ENCODE data around the gene TMEM132E. TPM values are rescaled to one million over a fixed set of nuclear protein-coding genes. Genes with fewer than 3 reads are reported as not detected.

The TMEM132E gene
- total RNA-seq, 1 donor = not detected

DNA sequence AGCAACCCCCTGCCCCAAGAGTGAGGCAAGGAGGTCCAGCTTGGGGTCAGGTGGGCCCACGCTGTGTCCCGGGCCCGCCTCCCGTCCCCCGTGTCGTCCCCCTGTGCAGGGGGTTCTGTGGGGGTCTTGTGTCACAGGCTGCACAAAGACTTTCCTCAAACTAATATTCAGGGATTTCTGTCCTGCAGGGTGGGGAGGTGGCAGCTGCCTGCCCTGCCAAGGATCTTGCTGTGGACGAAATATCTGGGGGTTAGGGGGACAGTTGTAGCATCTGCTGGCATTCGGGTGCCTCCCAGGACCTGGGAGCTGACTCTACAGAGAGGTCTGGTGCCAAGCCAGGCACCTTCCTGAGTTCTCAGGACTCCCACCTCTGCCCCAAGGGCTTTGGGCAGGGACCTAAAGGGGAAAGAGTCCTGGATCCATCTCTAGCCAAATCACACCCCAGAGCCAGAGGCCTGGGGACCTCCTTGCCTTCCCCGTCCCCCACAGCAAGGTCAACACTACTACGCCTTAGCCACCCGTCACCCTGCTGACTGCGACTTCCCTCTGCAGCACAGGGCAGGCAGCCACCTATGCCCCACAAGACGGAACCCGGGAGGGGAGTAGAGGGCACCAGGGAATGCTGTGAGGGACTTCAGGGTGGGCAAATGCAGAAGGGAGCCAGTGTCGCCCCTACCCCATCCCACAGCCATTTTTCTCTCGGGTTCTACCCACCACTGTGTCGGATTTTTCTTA, 59.3 kb downstream of the TMEM132E start:
- Histone ChIP-seq H3K27ac (ENCODE audit: low read depth, low read length) (no peak overlapping the region), H4K20me1 (ENCODE audit: insufficient read depth, low read length) (no peaks in the 10 kb centered on the region), H3K9me3 (ENCODE audit: low read depth, low read length) (no peaks in the 10 kb centered on the region), H3K36me3 (ENCODE audit: insufficient read depth, low read length) (no peaks in the 10 kb centered on the region), H3K79me2 (ENCODE audit: insufficient read depth, low read length) (no peaks in the 10 kb centered on the region), H3K4me3 (ENCODE audit: insufficient read depth, low read length) (no peak overlapping the region), H3K4me2 (ENCODE audit: insufficient read depth, low read length) (no peak overlapping the region), H3K4me1 (ENCODE audit: insufficient read depth, low read length) (no peaks in the 10 kb centered on the region), H2AFZ (ENCODE audit: low read length) (no peak overlapping the region), H3K27me3 (ENCODE audit: insufficient read depth, low read length) (no peaks in the 10 kb centered on the region)
- TF ChIP-seq, protein P1, sequence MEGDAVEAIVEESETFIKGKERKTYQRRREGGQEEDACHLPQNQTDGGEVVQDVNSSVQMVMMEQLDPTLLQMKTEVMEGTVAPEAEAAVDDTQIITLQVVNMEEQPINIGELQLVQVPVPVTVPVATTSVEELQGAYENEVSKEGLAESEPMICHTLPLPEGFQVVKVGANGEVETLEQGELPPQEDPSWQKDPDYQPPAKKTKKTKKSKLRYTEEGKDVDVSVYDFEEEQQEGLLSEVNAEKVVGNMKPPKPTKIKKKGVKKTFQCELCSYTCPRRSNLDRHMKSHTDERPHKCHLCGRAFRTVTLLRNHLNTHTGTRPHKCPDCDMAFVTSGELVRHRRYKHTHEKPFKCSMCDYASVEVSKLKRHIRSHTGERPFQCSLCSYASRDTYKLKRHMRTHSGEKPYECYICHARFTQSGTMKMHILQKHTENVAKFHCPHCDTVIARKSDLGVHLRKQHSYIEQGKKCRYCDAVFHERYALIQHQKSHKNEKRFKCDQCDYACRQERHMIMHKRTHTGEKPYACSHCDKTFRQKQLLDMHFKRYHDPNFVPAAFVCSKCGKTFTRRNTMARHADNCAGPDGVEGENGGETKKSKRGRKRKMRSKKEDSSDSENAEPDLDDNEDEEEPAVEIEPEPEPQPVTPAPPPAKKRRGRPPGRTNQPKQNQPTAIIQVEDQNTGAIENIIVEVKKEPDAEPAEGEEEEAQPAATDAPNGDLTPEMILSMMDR (IDR thresholded peaks at IDR 0.05; ENCODE audit: extremely low read depth, low read depth, low read length) = no peak
- DNase-seq (ENCODE audit: insufficient read length, low spot score, missing footprints) = no peak

DNA sequence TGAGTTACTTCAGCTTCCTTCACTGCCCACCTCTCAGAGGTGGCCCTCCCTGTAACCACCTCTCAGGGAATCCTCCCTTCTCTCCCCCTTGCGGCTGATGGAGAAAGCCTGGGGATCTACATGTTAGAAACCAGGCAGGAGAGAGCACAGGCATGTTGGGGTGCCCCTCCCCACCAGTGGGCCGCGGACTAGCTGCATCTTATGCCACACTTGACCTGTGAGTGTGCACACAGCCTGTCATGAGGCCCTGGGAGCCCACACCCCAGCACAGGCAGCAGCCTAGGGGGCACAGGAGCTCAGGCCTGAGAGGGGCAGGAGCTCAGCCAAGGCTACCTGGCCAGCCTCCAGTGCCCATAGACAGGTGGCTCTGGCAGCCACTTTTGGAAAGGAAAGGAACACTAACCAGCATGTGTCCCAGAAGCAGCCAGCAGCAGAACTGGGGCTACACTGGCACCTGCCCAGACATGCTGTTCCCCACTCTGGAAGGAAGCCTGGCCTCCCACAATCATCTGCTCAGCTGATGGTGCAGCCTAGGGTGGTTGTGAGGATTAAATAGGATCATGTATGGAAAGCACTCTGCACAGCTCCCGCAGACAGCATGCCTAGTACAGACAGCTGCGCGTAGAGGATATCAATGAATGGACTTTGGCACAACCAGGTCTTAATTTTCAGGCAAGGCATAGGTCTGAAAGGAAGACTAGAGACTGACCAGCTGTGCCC, 60.5 kb downstream of the TMEM132E start:
- DNase-seq (ENCODE audit: insufficient read length, low spot score, missing footprints) = no peak

DNA sequence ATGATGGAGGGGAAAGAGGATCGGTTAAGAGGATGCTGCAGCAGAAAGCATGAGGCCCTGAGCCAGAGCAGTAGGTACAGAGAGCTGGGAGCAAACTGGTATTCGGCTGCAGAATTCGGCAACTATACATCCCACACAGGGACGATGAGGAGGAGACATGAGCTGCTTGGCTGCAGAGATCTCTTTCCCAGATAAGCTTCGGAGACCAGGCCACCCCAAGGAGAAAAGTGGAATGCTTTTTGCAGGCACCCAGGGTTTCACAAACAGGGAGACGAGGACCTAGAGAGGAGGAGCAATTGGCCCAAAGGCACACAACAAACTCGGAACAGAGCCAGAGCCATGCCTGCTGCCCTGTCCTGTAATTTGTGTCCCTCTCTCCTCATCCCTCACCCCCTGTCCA, 62.0 kb downstream of the TMEM132E start:
- H2AFZ ChIP-seq (ENCODE audit: low read length) = no peak overlapping the region
- no peaks in the 10 kb centered on the region for H3K4me1 ChIP-seq (ENCODE audit: insufficient read depth, low read length)
- H3K36me3 ChIP-seq (ENCODE audit: insufficient read depth, low read length) = no peaks in the 10 kb centered on the region
- no peak overlapping the region for H3K4me3 ChIP-seq (ENCODE audit: insufficient read depth, low read length)
- H3K79me2 ChIP-seq (ENCODE audit: insufficient read depth, low read length) = no peaks in the 10 kb centered on the region
- H3K9me3 ChIP-seq (ENCODE audit: low read depth, low read length) = no peaks in the 10 kb centered on the region
- H3K27ac ChIP-seq (ENCODE audit: low read depth, low read length) = no peak overlapping the region
- TF ChIP-seq, protein P1 (IDR thresholded peaks at IDR 0.05; ENCODE audit: extremely low read depth, low read depth, low read length) = no peak
- no peaks in the 10 kb centered on the region for H4K20me1 ChIP-seq (ENCODE audit: insufficient read depth, low read length)
- DNase-seq (ENCODE audit: insufficient read length, low spot score, missing footprints) = peak; percentile 79
- H3K4me2 ChIP-seq (ENCODE audit: insufficient read depth, low read length) = no peak overlapping the region
- H3K27me3 ChIP-seq (ENCODE audit: insufficient read depth, low read length) = no peaks in the 10 kb centered on the region

More for the DNA sequence above, 60.5 kb downstream of the TMEM132E start:
- Histone ChIP-seq H3K4me1 (ENCODE audit: insufficient read depth, low read length) (no peaks in the 10 kb centered on the region), H3K27ac (ENCODE audit: low read depth, low read length) (no peak overlapping the region), H3K4me3 (ENCODE audit: insufficient read depth, low read length) (no peak overlapping the region), H3K4me2 (ENCODE audit: insufficient read depth, low read length) (no peak overlapping the region), H3K27me3 (ENCODE audit: insufficient read depth, low read length) (no peaks in the 10 kb centered on the region), H4K20me1 (ENCODE audit: insufficient read depth, low read length) (no peaks in the 10 kb centered on the region), H3K36me3 (ENCODE audit: insufficient read depth, low read length) (no peaks in the 10 kb centered on the region), H2AFZ (ENCODE audit: low read length) (no peak overlapping the region), H3K9me3 (ENCODE audit: low read depth, low read length) (no peaks in the 10 kb centered on the region), H3K79me2 (ENCODE audit: insufficient read depth, low read length) (no peaks in the 10 kb centered on the region)
- TF ChIP-seq, protein P1 (IDR thresholded peaks at IDR 0.05; ENCODE audit: extremely low read depth, low read depth, low read length) = no peak

DNA sequence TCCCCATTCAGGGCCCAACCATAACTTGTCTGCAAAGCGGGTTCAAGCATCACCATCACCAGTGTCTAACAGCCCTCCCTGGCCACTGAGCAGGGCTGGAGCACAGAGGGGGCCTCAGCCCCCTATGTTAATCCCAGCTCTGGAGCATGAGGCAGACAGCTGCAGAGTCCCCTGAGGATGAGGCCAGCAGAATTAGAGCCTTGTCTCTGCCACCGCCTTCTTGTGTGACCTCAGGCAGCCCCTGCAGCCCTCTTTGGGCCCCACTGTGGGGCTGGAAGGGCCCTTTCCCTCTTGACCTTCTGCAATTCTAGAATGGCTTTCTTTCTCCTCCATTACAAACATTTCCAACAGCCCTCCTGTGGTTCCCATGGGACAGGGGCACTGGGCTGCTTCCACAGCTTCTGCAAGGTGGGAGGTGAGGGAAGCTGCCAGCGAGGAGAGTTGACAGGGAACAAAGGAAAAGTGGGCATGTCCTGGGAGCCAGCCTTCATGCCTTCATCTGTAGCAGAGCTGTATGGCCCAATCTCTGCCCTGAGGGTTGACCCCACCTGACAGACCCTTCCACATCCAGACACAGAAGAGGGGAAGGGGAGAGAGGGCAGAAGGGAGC, 65.7 kb downstream of the TMEM132E start:
- no peak for DNase-seq (ENCODE audit: insufficient read length, low spot score, missing footprints)
- Histone ChIP-seq H4K20me1 (ENCODE audit: insufficient read depth, low read length) (no peaks in the 10 kb centered on the region), H3K9me3 (ENCODE audit: low read depth, low read length) (no peaks in the 10 kb centered on the region), H3K27ac (ENCODE audit: low read depth, low read length) (no peak overlapping the region), H3K79me2 (ENCODE audit: insufficient read depth, low read length) (no peaks in the 10 kb centered on the region), H2AFZ (ENCODE audit: low read length) (no peak overlapping the region), H3K27me3 (ENCODE audit: insufficient read depth, low read length) (no peaks in the 10 kb centered on the region), H3K36me3 (ENCODE audit: insufficient read depth, low read length) (no peaks in the 10 kb centered on the region), H3K4me2 (ENCODE audit: insufficient read depth, low read length) (no peak overlapping the region), H3K4me3 (ENCODE audit: insufficient read depth, low read length) (no peak overlapping the region), H3K4me1 (ENCODE audit: insufficient read depth, low read length) (no peaks in the 10 kb centered on the region)
- TF ChIP-seq, protein P1 (IDR thresholded peaks at IDR 0.05; ENCODE audit: extremely low read depth, low read depth, low read length) = no peak
